ENCODE results near the gene FBRS.
"Not testable (repeated sequence)": the region's sequence is repeated elsewhere in the genome, so short reads cannot be mapped to it uniquely, and the experiment has no call there.

The FBRS gene

DNA sequence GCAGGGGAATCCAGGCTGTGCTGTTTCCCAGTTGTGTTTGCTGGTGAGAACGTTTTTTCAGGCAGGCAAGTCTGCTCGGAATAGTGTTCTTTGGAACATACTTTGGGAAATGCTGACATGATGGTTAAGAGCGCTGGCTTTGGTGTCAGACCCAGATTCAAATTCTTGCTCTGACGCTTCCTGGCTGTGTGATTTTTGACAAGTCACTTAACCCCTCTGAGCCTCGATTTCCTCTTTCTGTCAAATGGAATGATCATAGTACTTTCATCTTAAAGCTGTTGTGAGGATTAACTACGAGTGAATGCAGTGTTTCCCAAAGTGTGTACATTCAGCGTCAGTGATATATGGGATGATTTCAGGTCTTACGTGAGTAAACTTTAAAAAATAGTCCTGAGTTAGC is 4.8 kb downstream of the FBRS start:
- DNase-seq (ENCODE audit: extremely low read depth in 1 of 2, low read depth in 1 of 2): no peak

DNA sequence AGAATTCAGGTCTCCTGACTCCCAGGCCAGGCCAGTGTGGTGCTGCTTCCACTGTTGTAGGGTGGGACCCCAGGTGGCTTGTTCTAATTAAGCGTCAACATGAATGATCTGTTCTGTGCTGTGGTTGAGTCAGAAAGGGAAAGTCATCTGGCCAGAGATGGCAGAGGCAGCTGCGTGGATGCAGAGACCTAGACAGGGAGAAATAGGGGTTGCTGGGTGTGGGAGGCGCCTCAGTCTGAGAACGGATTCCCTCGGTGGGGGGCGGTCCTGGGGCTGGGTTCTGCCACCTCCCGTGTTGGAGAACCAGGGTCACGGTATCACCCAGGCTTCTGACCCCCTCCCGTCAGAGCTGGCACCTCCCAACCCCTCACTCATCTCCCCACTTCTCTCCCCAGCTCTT is 5.6 kb downstream of the FBRS start:
- DNase-seq (ENCODE audit: extremely low read depth in 1 of 2, low read depth in 1 of 2): no peak

DNA sequence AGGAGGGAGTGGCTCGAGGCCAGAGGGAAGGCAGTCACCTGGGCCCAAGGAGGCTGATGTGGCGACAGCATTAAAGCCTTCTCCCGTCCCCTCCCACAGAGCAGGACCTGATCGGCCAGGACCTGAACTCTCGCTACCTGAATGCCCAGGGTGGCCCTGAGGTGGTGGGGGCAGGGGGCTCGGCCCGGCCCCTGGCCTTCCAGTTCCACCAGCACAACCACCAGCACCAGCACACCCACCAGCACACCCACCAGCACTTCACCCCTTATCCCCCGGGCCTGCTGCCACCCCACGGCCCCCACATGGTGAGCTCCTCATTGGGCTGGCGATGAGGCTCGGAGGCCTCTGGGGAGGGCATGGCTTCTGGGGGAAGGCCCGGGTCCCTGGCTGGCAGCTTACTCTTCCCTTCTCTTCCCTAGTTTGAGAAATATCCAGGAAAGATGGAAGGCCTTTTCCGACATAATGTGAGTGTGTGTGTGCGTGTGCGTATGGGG is 6.4 kb downstream of the FBRS start:
- no peak for DNase-seq (ENCODE audit: extremely low read depth in 1 of 2, low read depth in 1 of 2)

DNA sequence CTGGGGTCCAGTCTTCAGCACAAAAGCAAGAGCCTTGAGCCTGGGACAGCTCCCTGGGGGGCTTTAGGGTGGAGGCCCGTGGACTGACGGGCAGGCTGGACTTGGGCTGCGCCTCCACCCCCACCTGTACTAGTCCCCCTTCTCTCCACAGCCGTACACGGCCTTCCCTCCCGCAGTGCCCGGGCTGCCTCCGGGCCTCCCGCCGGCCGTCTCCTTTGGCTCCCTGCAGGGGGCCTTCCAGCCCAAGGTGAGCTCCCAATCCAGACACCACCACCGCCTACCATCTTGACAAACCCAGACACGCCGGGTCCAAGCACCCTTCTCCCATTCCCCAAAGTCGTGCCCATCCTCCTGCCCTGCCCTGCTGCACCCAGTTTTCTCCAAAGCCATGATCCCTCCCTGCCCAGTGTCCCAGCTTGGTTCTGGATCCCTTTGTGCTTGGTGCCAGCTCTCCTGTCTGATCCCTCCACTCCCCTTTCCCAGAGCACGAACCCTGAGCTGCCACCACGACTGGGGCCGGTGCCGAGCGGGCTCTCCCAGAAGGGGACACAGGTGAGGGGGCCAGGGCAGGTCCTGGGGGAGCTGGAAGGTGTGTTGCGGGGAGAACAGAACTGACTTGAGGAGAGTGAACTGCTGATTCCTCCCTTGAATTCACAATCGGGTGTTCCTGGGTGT is 7.1 kb downstream of the FBRS start:
- DNase-seq (ENCODE audit: extremely low read depth in 1 of 2, low read depth in 1 of 2): no peak

DNA sequence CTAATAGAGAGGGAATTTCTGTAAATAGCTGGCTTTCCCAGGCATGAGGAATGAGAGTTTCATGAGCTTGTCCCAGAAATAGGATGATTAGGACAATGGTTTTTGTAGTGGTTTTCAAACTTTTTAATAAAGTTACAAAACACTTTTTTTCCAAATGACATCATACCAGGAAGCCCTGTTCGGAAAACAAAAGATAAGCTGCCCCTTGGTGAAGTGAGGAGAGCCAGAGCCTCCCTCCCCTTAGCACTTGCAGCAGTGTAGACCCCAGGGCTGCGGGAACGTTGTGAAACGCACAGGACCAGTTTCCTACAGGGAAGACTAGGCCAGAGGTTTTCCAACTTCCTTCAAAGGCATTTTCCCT is 7.6 kb downstream of the FBRS start:
- no peak for DNase-seq (ENCODE audit: extremely low read depth in 1 of 2, low read depth in 1 of 2)

DNA sequence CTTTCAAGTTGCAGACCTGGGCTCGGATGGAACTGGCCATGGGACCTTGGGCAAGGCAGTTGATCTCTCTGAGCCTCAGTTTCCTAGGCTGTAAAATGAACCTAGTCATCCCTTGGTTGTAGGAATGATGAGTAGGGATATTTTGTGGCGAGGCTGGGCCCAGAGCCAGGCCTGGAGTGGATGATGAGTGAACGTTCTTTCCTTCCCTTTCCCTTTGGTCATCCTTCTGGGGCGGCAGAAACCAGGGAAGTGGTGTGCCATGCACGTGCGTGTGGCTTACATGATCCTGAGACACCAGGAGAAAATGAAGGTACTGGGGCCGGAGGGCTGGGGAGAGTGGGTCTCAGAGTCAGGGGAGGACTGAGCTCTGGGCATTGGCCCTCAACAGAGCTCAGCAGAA is 8.4 kb downstream of the FBRS start:
- no peak for DNase-seq (ENCODE audit: extremely low read depth in 1 of 2, low read depth in 1 of 2)

DNA sequence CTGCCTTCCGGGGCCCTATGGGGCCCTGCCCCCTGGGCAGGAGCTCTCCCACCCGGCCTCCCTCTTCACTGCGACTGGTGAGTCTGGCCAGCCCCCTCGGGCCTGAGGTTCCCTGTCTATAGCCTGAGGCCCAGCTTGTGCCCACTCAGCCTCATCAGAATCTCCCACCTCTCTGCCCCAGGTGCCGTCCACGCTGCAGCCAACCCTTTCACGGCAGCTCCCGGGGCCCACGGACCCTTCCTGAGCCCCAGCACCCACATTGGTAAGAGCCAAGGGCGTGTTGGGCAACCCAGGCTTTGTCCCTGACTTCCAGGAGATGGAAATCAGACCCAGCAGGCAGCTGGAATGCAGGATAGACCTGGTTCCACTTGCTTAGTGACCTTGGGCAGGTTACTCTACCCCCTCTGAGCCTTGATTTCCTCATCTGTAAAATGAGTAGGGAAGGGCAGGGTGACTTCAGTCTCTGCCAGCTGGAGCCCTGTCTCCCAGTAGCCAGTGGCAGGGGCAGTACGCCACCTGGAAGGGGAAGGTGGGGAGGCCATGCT is 9.2 kb downstream of the FBRS start:
- no peak for DNase-seq (ENCODE audit: extremely low read depth in 1 of 2, low read depth in 1 of 2)

DNA sequence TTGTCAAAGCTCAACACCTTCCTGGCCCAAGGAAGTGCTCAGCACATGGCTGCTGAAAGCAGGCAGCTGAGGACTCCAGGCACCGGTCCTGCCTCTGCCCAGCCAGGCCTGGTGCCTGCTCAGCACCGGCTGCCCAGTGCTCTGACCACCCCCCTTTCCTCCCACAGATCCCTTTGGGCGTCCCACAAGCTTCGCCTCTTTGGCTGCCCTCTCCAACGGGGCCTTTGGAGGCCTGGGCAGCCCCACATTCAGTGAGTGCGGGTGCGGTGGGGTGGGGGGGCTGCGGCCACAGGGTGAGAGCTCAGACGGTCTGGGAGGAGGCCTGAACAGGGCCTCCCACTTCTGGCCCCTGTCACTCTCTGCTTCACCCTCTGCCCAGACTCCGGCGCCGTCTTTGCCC is 10.2 kb downstream of the FBRS start:
- no peak for DNase-seq (ENCODE audit: extremely low read depth in 1 of 2, low read depth in 1 of 2)

DNA sequence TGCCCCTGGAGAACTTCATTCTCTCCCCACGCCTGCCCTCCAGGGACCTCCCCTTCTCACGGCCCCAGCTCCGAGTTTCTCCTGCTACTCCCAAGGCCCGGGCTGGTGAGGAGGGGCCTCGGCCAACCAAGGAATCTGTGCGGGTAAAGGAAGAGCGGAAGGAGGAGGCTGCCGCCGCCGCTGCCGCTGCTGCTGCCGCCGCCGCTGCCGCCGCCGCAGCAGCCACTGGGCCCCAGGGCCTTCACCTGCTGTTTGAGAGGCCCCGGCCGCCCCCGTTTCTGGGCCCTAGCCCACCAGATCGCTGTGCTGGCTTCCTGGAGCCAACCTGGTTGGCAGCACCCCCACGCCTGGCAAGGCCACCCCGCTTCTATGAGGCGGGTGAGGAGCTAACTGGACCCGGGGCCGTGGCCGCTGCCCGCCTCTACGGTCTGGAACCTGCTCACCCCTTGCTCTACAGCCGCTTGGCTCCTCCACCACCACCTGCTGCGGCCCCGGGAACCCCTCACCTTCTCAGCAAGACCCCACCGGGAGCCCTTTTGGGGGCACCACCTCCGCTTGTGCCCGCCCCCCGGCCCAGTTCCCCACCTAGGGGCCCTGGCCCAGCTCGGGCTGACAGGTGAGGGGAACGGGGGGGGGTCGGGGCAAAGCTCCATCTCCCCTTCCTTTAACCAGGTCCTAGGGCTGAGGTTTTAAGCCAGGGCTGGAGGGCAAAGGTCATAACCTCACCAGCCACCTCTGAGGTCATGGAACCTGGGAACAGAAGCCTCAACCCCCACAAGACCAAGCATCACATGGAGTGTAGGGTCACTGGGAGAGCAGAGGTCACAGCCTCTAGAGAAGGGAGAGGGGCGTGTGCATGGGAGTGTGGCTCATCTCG is 11.0 kb downstream of the FBRS start:
- DNase-seq (ENCODE audit: extremely low read depth in 1 of 2, low read depth in 1 of 2): no peak

DNA sequence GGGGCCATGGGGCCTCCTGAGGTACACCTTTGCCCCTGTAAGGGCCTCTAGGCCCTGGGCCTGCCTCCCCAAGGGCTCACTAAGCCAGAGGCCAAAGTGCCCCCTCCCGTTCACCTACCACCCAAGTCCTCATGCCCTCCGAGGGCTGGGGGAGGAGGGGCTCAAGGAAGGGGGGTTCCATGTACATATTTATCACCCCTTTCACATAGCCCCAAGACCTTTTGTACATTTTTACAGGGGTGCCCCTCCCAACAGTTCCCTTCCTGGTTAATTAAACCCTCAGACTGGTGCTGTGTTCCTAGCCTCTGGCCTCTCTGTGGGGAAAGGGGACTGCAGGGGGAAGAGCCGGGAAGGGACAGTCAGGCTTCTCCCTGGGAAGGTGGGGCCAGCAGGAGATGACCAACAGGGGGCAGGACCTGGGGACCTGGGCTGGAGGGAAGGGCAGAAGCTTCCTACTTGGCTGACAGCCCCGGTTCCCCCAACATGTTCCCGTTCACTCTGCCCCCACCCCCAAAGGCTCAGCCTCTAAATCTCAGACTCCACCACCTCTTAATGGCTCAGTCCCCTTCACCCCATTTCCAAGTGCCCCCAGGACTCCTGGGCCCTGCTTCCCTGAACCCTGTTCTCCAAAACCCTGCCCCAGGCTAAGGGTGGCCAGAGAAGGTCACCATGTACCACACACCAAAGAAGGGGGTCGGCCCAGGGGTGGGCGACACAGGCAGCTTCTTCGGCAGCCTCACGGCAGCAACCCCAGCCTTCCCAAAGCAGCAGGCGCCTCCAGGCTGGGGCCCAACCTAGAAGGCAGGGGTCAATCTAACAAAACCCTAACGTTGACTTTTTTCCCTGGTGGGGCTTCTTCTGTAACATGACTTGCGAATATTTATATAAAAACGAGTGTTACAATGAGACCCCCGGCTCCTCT is 11.9 kb downstream of the FBRS start:
- DNase-seq (ENCODE audit: extremely low read depth in 1 of 2, low read depth in 1 of 2): no peak

DNA sequence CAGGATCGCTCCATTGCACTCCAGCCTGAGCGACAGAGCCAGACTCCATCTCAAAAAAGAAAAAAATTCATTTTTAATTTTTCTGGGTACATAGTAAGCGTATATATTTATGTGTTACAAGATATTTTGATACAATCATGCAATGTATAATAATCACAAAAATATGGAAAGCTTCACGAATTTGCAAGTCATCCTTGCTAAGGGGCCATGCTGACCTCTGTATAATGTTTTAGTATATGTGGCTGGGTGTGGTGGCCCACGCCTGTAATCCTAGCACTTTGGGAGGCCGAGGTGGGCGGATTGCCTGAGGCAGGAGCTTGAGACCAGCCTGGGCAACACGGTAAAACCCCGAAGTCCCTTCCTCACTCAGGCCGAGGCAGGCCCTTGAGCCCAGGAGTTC is 16.9 kb downstream of the FBRS start:
- no peak for DNase-seq (ENCODE audit: extremely low read depth in 1 of 2, low read depth in 1 of 2)

DNA sequence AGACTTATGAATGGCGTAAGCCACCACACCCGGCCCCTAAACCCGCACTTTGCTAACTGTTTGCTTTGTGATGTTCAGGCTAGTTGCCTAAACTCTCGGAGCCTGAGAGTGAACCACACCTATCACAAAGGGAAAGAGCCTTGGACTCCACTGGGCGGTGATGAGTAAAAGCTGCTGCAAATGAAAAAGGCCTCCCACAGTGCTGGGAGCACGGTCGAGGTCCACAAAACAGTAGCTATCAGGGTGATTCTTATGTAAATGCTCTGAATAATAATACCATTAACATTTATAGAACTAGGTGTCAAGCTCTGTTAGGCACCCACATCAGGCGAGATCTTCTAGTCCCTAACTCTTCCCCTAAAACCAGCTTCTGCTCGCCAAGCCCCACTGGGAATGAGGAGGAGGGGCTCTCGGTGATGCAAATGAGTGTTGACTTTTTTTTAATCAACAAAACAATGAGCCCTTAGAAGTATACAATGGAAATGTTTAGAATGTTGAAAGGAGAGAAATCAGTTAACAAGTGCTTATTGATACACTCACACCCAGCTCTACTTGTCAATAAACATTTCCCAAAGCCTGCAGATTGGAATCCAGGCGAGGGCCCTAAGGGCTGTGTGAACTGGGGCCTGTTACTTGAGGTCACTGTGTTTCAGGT is 19.8 kb downstream of the FBRS start:
- no peak for DNase-seq (ENCODE audit: extremely low read depth in 1 of 2, low read depth in 1 of 2)

DNA sequence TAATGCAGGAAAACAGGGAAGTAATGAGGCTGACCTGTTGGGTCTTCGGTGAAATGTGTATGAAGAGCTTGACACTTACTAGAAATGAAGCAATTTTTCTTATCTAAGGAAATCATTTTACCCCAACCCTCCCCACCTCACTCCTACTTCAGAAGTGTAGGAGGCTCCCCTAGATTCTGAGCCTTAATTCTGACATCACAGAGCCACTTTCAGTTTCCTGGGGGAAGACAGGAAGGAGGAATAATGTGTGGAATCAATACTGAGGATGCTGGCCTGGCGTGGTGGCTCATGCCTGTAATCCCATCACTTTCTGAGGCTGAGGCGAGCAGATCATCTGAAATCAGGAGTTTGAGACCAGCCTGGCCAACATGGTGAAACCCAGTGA is 20.3 kb downstream of the FBRS start:
- DNase-seq (ENCODE audit: extremely low read depth in 1 of 2, low read depth in 1 of 2): no peak

DNA sequence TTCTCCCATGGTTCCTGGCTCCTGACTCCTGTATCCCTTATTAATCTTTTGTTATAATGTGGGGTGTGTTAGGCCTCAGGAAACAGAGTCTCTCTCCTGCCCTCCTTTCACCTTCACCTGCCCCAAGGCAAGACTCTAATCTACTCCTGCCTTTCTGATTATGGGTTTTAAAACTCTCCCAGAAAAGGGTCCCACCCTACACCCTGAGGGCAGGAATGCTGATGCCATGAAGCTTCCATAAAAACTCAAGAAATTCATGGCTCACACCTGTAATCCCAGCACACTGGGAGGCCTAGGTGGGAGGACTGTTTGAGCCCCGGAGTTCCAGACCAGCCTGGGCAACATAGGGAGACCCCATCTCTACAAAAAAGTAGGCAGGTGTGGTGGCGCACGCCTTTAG is 22.1 kb downstream of the FBRS start:
- no peak for DNase-seq (ENCODE audit: extremely low read depth in 1 of 2, low read depth in 1 of 2)

DNA sequence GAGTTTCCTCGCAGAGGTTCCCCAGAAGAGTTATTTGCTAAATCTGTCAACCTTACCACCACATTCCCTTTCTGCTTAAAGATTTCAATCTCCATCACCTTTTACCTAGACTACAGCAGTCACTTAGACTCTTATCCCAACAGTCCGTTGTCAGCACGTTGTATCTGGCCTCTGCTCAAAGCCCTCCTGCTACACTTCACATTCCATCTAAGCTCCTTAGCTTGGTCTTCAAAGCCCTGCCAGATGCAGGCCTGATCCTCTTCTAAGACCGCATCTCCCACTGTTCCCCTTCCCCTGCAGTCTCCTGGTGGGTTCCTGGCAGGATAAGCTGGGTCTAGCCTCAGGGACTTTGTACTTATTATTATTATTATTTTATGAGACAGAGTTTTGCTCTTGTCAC is 30.5 kb downstream of the FBRS start:
- no peak for DNase-seq (ENCODE audit: extremely low read depth in 1 of 2, low read depth in 1 of 2)

DNA sequence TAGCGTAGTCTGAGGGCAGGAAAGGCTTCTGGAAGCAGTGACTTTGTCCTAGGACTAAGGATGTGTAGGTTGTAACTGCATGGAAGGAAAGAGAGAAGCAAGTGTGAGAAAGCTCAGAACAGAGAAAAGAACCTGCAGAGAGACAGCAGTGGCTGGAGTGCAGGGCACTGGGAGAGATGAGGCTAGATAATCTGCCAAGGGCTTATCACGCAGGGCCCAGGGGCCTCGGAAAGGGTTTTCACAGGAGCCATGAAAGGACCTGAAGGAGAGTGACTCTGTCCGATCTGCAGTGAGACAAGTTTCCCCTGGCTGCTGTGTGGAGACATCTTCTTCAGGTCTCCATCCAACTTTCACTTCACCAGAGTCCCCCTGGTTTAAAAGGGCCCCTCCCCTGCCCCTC is 33.7 kb downstream of the FBRS start:
- DNase-seq (ENCODE audit: extremely low read depth in 1 of 2, low read depth in 1 of 2): no peak

DNA sequence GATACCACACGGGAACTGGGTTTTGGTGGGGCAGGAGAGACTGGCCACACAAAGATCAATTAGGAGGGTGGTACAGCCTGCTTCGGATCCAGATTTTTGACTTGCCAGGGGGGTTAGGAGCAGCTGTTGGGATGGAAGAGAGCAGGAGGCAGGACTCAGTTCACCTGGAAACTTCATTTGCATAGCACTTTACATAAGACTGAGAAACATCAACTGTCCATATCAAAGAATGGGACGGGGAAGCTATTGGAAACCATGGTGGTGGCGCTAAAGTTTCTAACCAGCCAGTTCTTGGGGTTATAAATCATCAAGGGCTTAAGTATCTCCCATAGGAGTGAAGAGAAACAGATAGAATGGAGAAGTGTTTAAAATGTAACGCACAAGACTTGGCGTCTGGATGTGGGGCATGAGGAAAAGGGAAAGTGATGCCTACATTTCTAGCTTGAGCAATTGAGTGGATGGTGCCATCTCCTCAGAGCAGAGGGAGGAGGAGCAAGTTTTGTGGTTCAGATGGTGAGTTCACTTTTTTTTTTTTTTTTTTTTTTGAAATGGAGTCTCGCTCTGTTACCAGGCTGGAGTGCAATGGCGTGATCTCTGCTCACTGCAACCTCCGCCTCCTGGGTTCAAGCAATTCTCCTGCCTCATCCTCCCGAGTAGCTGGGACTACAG is 34.3 kb downstream of the FBRS start:
- no peak for DNase-seq (ENCODE audit: extremely low read depth in 1 of 2, low read depth in 1 of 2)

DNA sequence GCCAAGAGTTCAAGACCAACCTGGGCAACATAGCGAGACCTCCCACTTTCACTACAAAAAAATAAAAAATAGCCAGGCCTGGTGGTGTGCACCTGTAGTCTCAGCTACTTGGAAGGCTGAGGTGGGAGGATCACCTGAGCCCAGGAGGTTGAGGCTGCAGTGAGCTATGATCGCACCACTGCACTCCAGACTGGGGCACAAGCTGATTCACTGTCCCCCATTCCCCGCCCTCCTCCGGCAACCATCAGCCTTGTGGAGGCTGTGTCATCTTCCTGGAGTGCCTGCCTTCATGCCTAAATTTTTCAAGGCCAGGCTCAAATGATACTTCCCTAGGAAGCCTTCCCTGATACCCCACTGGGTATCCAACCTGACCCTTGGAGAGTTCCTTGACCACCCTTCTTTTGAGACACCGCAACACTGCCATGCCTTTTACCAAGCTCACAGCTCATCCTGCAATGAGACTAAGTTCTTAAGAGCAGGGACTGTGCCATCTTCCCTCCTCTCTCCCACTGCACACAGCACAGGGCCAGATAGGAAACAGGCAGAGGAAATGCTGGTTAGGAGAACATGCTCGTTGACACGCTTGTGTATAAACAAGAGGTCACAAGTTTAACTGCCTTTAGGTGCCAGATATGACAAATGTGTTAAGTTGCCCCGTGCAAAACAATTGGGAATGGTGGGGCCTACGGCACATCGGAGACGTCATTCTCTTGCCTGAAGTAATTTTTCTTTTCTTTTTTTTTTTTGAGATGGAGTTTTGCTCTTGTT is 36.9 kb downstream of the FBRS start:
- DNase-seq (ENCODE audit: extremely low read depth in 1 of 2, low read depth in 1 of 2): no peak

DNA sequence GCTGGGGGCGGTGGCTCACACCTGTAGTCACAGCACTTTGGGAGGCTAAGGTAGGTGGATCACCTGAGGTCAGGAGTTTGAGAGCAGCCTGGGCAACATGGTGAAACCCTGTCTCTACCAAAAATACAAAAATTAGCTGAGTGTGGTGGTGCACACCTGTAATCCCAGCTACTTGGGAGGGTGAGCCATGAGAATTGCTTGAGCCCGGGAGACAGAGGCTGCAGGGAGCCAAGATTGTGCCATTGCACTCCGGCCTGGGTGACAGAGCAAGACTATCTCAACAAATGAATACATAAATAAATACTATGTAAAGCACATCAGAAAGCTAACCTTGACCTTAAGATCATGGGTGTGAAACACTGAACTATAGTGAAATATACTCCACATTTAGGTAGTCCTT is 38.4 kb downstream of the FBRS start:
- DNase-seq (ENCODE audit: extremely low read depth in 1 of 2, low read depth in 1 of 2): not testable (repeated sequence)

Data from activated CD8-positive, alpha-beta memory T cell treated with anti-CD3 and anti-CD28 coated beads for 1 hour (primary cell).